Measurements from ENCODE around the gene ELP5. TPM values are rescaled to one million over a fixed set of nuclear protein-coding genes. Genes with fewer than 3 reads are reported as not detected.

The ELP5 gene
- total RNA-seq, 4 donors from 2014 or later: 13.3 to 52.7 (median 26.7) TPM

DNA sequence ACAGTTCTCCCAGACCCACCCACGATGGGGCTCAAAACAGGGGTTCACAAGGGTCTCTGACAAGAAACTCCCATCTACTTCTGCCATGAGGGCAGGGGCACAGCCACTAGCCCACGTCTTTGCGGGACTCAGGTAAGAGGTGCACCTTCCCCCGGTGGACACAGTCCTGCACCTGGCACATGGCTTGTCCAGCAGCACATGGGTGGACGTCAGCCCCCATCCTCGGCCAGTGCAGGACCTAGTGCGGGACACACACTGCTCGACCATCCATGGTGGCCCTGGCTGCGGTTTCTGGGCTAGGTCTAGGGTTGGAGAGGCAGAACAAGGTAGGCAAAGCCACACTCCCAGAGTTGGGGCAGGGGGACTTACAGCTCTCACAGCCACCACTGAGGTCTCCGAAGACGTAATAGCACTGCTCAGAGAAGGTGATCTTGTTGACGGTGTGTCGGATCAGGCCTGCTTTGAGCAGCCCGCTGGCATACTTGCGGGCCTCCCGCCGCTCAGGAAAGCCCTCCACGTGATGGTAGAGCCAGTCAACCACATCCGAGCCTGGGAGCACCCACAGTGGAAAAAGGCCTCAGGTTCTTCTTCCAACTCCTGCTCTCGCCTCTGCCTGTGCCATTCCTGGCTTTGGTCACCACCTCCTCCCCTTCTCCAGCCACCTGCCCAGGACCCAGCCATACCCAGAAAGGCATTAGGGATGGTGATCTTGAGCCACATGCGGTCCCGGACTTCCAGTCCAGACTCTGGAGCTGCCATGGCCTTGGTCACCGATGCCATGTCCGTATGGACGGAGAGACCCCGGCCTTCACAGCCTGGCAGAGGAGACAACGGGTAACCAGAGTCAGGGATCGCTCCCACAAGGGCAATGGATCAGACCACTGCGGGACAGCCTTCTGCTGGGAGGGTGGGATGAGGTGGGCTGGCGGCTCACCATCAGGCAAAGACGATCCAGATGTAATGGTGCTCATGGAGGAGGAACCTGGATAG, 25.0 kb upstream of the ELP5 start:
- no peak for ATAC-seq
- TF ChIP-seq, protein P1, sequence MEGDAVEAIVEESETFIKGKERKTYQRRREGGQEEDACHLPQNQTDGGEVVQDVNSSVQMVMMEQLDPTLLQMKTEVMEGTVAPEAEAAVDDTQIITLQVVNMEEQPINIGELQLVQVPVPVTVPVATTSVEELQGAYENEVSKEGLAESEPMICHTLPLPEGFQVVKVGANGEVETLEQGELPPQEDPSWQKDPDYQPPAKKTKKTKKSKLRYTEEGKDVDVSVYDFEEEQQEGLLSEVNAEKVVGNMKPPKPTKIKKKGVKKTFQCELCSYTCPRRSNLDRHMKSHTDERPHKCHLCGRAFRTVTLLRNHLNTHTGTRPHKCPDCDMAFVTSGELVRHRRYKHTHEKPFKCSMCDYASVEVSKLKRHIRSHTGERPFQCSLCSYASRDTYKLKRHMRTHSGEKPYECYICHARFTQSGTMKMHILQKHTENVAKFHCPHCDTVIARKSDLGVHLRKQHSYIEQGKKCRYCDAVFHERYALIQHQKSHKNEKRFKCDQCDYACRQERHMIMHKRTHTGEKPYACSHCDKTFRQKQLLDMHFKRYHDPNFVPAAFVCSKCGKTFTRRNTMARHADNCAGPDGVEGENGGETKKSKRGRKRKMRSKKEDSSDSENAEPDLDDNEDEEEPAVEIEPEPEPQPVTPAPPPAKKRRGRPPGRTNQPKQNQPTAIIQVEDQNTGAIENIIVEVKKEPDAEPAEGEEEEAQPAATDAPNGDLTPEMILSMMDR (IDR thresholded peaks at IDR 0.05 in 4 of 5, conservative IDR thresholded peaks at IDR 0.05 in 1 of 5): no peak
- no peak for TF ChIP-seq POLR2A (IDR thresholded peaks at IDR 0.05)

DNA sequence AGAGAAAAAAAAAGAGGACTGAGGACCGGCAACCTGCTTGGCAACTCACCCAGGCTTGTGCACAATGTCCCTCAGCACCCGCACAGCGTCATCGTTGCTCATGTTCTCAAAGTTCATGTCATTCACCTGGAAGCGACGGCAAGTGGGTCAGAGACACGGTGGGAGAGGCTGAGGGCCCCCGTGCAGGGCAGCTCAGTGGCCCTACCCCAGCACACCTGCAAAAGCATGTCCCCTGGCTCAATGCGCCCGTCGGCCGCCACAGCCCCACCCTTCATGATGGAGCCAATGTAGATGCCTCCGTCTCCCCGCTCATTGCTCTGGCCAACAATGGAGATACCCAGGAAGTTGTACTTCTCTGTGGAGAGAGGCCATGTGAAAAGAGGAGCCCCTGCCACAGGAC, 23.1 kb upstream of the ELP5 start:
- TF ChIP-seq POLR2A (IDR thresholded peaks at IDR 0.05): no peak
- TF ChIP-seq, protein P1 (IDR thresholded peaks at IDR 0.05 in 4 of 5, conservative IDR thresholded peaks at IDR 0.05 in 1 of 5): no peak
- no peak overlapping the region for H3K27ac ChIP-seq
- peaks cover 0 to 65% of the 10 kb centered on the region in 2 donors for H3K36me3 ChIP-seq
- H3K27me3 ChIP-seq: no peaks in the 10 kb centered on the region
- no peaks in the 10 kb centered on the region for H3K9me3 ChIP-seq
- DNase-seq: no peak
- intact Hi-C loops (cut with DNase I; ENCODE audit: low total_unique reads) (no loop called here), in situ Hi-C loops (cut with MboI; ENCODE audit: low sequenced_read_pairs in 4 of 4) (no loop called here)
- H3K4me3 ChIP-seq: no peak overlapping the region
- H3K4me1 ChIP-seq: peaks cover 21 to 33% of the 10 kb centered on the region in 2 donors
- ATAC-seq: no peak

More for the DNA sequence above, 25.0 kb upstream of the ELP5 start:
- no peaks in the 10 kb centered on the region for H3K27me3 ChIP-seq
- intact Hi-C loops (cut with DNase I; ENCODE audit: low total_unique reads): no loop called here
- in situ Hi-C loops (cut with MboI; ENCODE audit: low sequenced_read_pairs in 4 of 4): no loop called here
- H3K4me3 ChIP-seq: no peak overlapping the region
- H3K9me3 ChIP-seq: no peaks in the 10 kb centered on the region
- H3K36me3 ChIP-seq: peaks cover 0 to 84% of the 10 kb centered on the region in 2 donors
- H3K27ac ChIP-seq: peak overlapping the region in 1 of 4 donors; percentile 22
- no peak for DNase-seq
- H3K4me1 ChIP-seq: peaks cover 10 to 27% of the 10 kb centered on the region in 2 donors

DNA sequence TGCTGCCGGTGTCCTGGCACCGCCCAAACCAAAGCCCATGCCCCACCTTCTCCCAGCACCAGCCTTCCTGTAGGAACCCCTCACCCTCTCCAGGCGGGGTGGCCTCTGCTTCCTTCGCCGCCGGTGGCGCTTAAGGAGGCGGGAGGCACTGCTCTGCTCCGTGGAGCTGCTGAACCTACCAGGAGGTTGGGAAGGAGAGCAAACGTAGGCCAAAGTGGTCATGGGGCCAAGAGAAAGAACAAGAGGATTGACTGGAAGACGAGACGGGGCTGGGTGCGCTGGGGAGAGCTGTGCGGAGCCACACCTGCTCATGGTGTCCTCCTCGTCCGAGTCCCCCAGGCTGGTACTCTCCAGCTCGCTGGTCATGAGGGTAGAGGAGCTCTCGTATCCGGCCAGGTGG, 22.5 kb upstream of the ELP5 start:
- TF ChIP-seq POLR2A (IDR thresholded peaks at IDR 0.05): no peak
- TF ChIP-seq, protein P1 (IDR thresholded peaks at IDR 0.05 in 4 of 5, conservative IDR thresholded peaks at IDR 0.05 in 1 of 5): no peak
- ATAC-seq (no peak), DNase-seq (no peak)
- peaks cover 20 to 27% of the 10 kb centered on the region in 2 donors for H3K4me1 ChIP-seq
- H3K4me3 ChIP-seq: no peak overlapping the region
- no peaks in the 10 kb centered on the region for H3K9me3 ChIP-seq
- intact Hi-C loops (cut with DNase I; ENCODE audit: low total_unique reads) (no loop called here), in situ Hi-C loops (cut with MboI; ENCODE audit: low sequenced_read_pairs in 4 of 4) (no loop called here)
- H3K27ac ChIP-seq: no peak overlapping the region
- peaks cover 0 to 60% of the 10 kb centered on the region in 2 donors for H3K36me3 ChIP-seq
- no peaks in the 10 kb centered on the region for H3K27me3 ChIP-seq

DNA sequence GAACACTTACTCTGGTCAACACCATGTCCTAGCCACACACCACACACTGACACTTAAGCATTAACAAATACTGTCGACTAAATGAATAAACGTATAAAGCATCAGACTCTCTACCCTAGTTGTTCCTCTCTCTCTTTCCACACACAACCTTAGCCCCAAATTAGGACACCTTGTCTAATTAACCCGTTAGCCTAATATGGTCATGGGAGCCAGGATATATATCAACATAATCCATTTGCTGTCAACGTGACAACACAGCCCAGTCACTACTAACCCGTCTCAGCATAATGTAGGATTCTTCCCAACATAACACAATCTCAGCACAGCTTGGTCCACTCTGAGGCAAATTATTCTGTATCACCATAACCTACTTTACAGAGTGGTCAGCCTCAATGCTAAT, 19.9 kb upstream of the ELP5 start:
- Histone ChIP-seq H3K4me1 (peaks cover 29 to 38% of the 10 kb centered on the region in 2 donors), H3K27me3 (no peaks in the 10 kb centered on the region), H3K36me3 (peaks cover 0 to 52% of the 10 kb centered on the region in 2 donors), H3K4me3 (no peak overlapping the region), H3K9me3 (no peaks in the 10 kb centered on the region), H3K27ac (no peak overlapping the region)
- intact Hi-C loops (cut with DNase I; ENCODE audit: low total_unique reads) (no loop called here), in situ Hi-C loops (cut with MboI; ENCODE audit: low sequenced_read_pairs in 4 of 4) (no loop called here)
- DNase-seq (no peak), ATAC-seq (no peak)
- TF ChIP-seq POLR2A (IDR thresholded peaks at IDR 0.05): no peak
- TF ChIP-seq, protein P1 (IDR thresholded peaks at IDR 0.05 in 4 of 5, conservative IDR thresholded peaks at IDR 0.05 in 1 of 5): no peak

All from gastrocnemius medialis (tissue), 4 donors.